GM23248 (cell line): ENCODE data around the gene HOPX. TPM values are rescaled to one million over a fixed set of nuclear protein-coding genes. Genes with fewer than 3 reads are reported as not detected.

ENCODE experiments used
- DNase-seq: peaks from one replicate; pipeline ENCODE4 v3.0.0-alpha.2; 2015
- H2AFZ ChIP-seq: fragments of 200-600 bp; sonication (generic); 2 replicates; pipeline ENCODE4 v1.6.1; 2016; ENCODE audit warnings: antibody characterized with exemption
- H3F3A ChIP-seq: fragments of 200-600 bp; sonication (generic); 2 replicates; pipeline ENCODE4 v1.6.1; 2016; ENCODE audit warnings: mild to moderate bottlenecking, antibody characterized with exemption, mixed run types; ENCODE audit not compliant: insufficient read depth
- H3K27ac ChIP-seq: fragments of 200-600 bp; sonication (generic); 2 replicates; pipeline ENCODE4 v1.5.1; 2016; ENCODE audit warnings: mild to moderate bottlenecking
- H3K27me3 ChIP-seq: fragments of 200-600 bp; sonication (generic); replicated peaks from 2 replicates; pipeline ENCODE4 v1.6.1; 2016; ENCODE audit warnings: mild to moderate bottlenecking; ENCODE audit not compliant: insufficient read depth
- H3K36me3 ChIP-seq: fragments of 200-600 bp; sonication (generic); 2 replicates; pipeline ENCODE4 v1.6.1; 2016; ENCODE audit warnings: low read depth, mild to moderate bottlenecking
- H3K4me1 ChIP-seq: fragments of 200-600 bp; sonication (generic); 2 replicates; pipeline ENCODE4 v1.6.1; 2016; ENCODE audit warnings: mild to moderate bottlenecking; ENCODE audit not compliant: insufficient read depth
- H3K4me2 ChIP-seq: fragments of 200-600 bp; sonication (generic); one replicate; pipeline ENCODE4 v1.6.1; 2016; ENCODE audit warnings: mild to moderate bottlenecking; ENCODE audit not compliant: unreplicated experiment
- H3K4me3 ChIP-seq: fragments of 200-600 bp; sonication (generic); 2 replicates; pipeline ENCODE4 v1.5.1; 2016; ENCODE audit warnings: mild to moderate bottlenecking
- H3K79me2 ChIP-seq: fragments of 200-600 bp; sonication (generic); 2 replicates; pipeline ENCODE4 v1.6.1; 2016; ENCODE audit warnings: mild to moderate bottlenecking; ENCODE audit not compliant: insufficient read depth
- H3K9ac ChIP-seq: fragments of 200-600 bp; sonication (generic); 2 replicates; pipeline ENCODE4 v1.6.1; 2016; ENCODE audit warnings: mild to moderate bottlenecking
- H3K9me2 ChIP-seq: fragments of 200-600 bp; sonication (generic); 2 replicates; pipeline ENCODE4 v1.6.1; 2016; ENCODE audit warnings: mixed run types, mild to moderate bottlenecking, moderate library complexity; ENCODE audit not compliant: insufficient read depth
- H3K9me3 ChIP-seq: fragments of 200-600 bp; sonication (generic); one replicate; pipeline ENCODE4 v1.6.1; 2017; ENCODE audit warnings: low read depth
- H4K20me1 ChIP-seq: fragments of 200-600 bp; sonication (generic); 2 replicates; pipeline ENCODE4 v1.6.0; 2016; ENCODE audit not compliant: insufficient read depth
- EZH2 ChIP-seq: fragments of 200-600 bp; sonication (generic); IDR thresholded peaks from 2 replicates; pipeline ENCODE4 v1.6.1; 2018; ENCODE audit warnings: antibody characterized with exemption, mild to moderate bottlenecking; ENCODE audit not compliant: insufficient read depth, poor library complexity, severe bottlenecking
- EZH2phosphoT487 ChIP-seq: fragments of 200-600 bp; sonication (generic); IDR thresholded peaks from 2 replicates; pipeline ENCODE4 v1.6.1; 2018; ENCODE audit warnings: antibody characterized with exemption, moderate library complexity, mild to moderate bottlenecking, low read depth; ENCODE audit not compliant: insufficient read depth
- WGBS, 2 experiments: methylation state at CpG; one replicate each; pipeline ENCODE4 v1.1.6; 2015 to 2017; ENCODE audit warnings: low lambda C conversion rate in 2 of 2, low coverage in 1 of 2; ENCODE audit errors: missing lambda C conversion rate in 2 of 2; 5-methylcytosine and 5-hydroxymethylcytosine counted together
- in situ Hi-C: fragments of 300-500 bp; cut with MboI; formaldehyde crosslinking; loops from 2 replicates; pipeline ENCODE4 v1.15.0; 2020
- polyA plus RNA-seq: library from polyadenylated mRNA; unstranded; fragments of >200 nt; fragmentation: Nextera tagmentation; extraction: Ambion mirVana; gene quantifications from 2 replicates; pipeline ENCODE4 v1.2.1, GENCODE V29; 2016
- total RNA-seq: library from RNA; depleted of rRNA; stranded (reverse); fragments of >200 nt; shearing (Covaris generic); gene quantifications from 2 replicates; pipeline ENCODE4 v1.2.3, GENCODE V29; 2014

The HOPX gene
- total and polyA plus RNA-seq, 2 experiments from 2014 or later, result not detected

GRCh38 chr4:56723659-56724230, 42.6 kb upstream of the HOPX start:
- Histone ChIP-seq H4K20me1 (no peaks in the 10 kb centered on the region), H3K4me3 (no peak overlapping the region), H3K27ac (no peak overlapping the region), H3K9me2 (no peaks in the 10 kb centered on the region), H2AFZ (no peak overlapping the region), H3K4me1 (no peaks in the 10 kb centered on the region), H3K9me3 (no peaks in the 10 kb centered on the region), H3K27me3 (no peaks in the 10 kb centered on the region), H3K79me2 (no peaks in the 10 kb centered on the region), H3K36me3 (no peaks in the 10 kb centered on the region), H3K4me2 (no peak overlapping the region), H3F3A (peaks cover 4% of the 10 kb centered on the region; the same call in 1 of the 2 replicates), H3K9ac (no peak overlapping the region)
- TF ChIP-seq EZH2, result no peak
- TF ChIP-seq EZH2phosphoT487, result no peak
- DNase-seq, result no peak
- in situ Hi-C loops, result no loop called here
- WGBS, 2 experiments, result 31 to 32% methylated on average over 2 of the region's 2 CpGs

DNA sequence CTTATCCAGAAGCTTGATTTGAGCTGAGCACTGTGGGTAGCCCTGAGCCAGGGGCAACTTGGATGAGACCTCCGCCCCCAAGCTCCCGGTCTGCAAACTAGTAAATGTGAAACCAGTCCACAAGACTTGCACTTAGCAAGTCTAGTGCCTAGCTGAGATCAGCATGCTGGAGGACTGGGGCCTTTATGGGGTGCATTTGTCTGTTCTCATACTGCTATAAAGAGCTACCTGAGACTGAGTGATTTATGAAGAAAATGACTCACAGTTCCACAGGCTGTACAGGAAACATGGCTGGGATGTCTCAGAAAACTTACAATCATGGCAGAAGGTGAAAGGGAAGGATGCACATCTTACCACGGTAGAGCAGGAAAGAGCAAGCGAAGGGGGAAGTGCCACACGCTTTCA, 42.1 kb upstream of the HOPX start:
- no peaks in the 10 kb centered on the region for H3K36me3 ChIP-seq
- no peaks in the 10 kb centered on the region for H3K27me3 ChIP-seq
- H3K4me3 ChIP-seq, result no peak overlapping the region
- no peaks in the 10 kb centered on the region for H4K20me1 ChIP-seq
- no peak overlapping the region for H3K9ac ChIP-seq
- no peaks in the 10 kb centered on the region for H3K9me3 ChIP-seq
- no peak overlapping the region for H3K27ac ChIP-seq
- no peak overlapping the region for H2AFZ ChIP-seq
- TF ChIP-seq EZH2phosphoT487, result no peak
- H3F3A ChIP-seq, result peaks cover 4% of the 10 kb centered on the region; the same call in 1 of the 2 replicates
- H3K79me2 ChIP-seq, result no peaks in the 10 kb centered on the region
- 33 to 47% methylated on average over 5 of the region's 5 CpGs for WGBS, 2 experiments
- no peaks in the 10 kb centered on the region for H3K9me2 ChIP-seq
- no peak for DNase-seq
- H3K4me2 ChIP-seq, result no peak overlapping the region
- in situ Hi-C loops, result no loop called here
- no peaks in the 10 kb centered on the region for H3K4me1 ChIP-seq

DNA sequence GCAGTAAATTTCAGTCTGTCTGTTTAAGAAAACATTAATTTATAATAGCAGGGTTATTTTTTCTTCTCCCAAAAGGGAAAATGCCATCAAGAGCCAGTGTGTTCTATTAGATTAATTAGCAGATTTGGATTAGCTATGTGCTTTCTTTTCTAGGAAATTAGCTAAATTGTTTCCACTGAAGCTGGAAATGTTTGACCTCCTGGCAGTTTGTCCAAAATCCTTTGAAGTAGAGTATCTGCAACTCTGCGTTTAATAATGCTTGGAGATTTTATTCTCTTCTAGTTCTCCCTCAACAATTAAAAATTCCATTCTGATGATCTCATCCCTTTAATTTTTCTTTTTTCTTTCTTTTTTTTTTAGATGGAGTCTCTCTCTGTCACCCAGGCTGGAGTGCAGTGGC, 27.1 kb upstream of the HOPX start:
- Histone ChIP-seq H3K4me2 (no peak overlapping the region), H3K79me2 (no peaks in the 10 kb centered on the region), H3K27me3 (peaks cover 12% of the 10 kb centered on the region), H4K20me1 (no peaks in the 10 kb centered on the region), H3K4me3 (no peak overlapping the region), H3K4me1 (0 out of 2 replicates have a peak, but pooled peaks cover 9% of the 10 kb centered on the region), H3F3A (no peaks in the 10 kb centered on the region), H3K9ac (no peak overlapping the region), H2AFZ (no peak overlapping the region), H3K9me3 (no peaks in the 10 kb centered on the region), H3K36me3 (no peaks in the 10 kb centered on the region), H3K27ac (no peak overlapping the region), H3K9me2 (no peaks in the 10 kb centered on the region)
- TF ChIP-seq EZH2phosphoT487, result no peak
- no peak for TF ChIP-seq EZH2
- no peak for DNase-seq
- in situ Hi-C loops, result no loop called here
- WGBS, 2 experiments, result 3 to 13% methylated on average over 1 of the region's 1 CpG

DNA sequence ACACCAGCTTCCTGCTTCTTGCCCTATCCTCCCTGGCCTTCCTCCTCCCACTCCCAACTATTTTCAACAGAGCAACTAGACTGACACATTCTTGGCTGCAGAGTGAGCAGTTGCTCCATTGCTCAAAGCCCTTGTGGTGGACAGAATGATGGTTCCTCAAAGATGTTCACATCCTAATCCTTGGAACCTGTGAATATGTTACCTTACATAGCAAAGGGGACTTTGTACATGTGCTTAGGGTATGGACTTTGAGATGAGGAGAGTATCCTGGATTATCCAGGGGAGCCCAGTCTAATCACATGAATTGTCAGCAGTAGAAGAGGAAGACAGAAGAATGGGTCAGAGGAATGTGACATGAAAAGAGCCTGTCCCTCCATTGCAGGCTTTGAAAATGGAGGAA, 24.9 kb upstream of the HOPX start:
- Histone ChIP-seq H3K9me2 (no peaks in the 10 kb centered on the region), H3K9me3 (no peaks in the 10 kb centered on the region), H4K20me1 (no peaks in the 10 kb centered on the region), H3K9ac (no peak overlapping the region), H3K36me3 (no peaks in the 10 kb centered on the region), H3K27me3 (peaks cover 12% of the 10 kb centered on the region), H3K4me1 (0 out of 2 replicates have a peak, but pooled peaks cover 9% of the 10 kb centered on the region), H3K4me2 (no peak overlapping the region), H3F3A (no peaks in the 10 kb centered on the region), H3K4me3 (no peak overlapping the region), H2AFZ (no peak overlapping the region), H3K79me2 (no peaks in the 10 kb centered on the region), H3K27ac (no peak overlapping the region)
- TF ChIP-seq EZH2phosphoT487 (no peak), EZH2 (no peak)
- in situ Hi-C loops, result no loop called here
- no peak for DNase-seq

GRCh38 chr4:56705334-56705733, 24.2 kb upstream of the HOPX start:
- Histone ChIP-seq H3K4me1 (0 out of 2 replicates have a peak, but pooled peaks cover 9% of the 10 kb centered on the region), H3K27ac (no peak overlapping the region), H4K20me1 (no peaks in the 10 kb centered on the region), H2AFZ (no peak overlapping the region), H3K9ac (no peak overlapping the region), H3K4me3 (no peak overlapping the region), H3K27me3 (peaks cover 7% of the 10 kb centered on the region), H3K4me2 (no peak overlapping the region), H3K79me2 (no peaks in the 10 kb centered on the region), H3K9me3 (no peaks in the 10 kb centered on the region), H3K36me3 (no peaks in the 10 kb centered on the region), H3K9me2 (no peaks in the 10 kb centered on the region), H3F3A (no peaks in the 10 kb centered on the region)
- DNase-seq, result no peak
- WGBS, 2 experiments, result 84 to 90% methylated on average over 6 of the region's 6 CpGs
- TF ChIP-seq EZH2phosphoT487 (no peak), EZH2 (no peak)
- in situ Hi-C loops, result no loop called here
